ENCODE results near the gene TMEM183A. TPM values are rescaled to one million over a fixed set of nuclear protein-coding genes. Genes with fewer than 3 reads are reported as not detected.

Gene TMEM183A
- total and polyA plus RNA-seq, 8 donors = 54.0 to 74.2 (median 68.8) TPM

DNA sequence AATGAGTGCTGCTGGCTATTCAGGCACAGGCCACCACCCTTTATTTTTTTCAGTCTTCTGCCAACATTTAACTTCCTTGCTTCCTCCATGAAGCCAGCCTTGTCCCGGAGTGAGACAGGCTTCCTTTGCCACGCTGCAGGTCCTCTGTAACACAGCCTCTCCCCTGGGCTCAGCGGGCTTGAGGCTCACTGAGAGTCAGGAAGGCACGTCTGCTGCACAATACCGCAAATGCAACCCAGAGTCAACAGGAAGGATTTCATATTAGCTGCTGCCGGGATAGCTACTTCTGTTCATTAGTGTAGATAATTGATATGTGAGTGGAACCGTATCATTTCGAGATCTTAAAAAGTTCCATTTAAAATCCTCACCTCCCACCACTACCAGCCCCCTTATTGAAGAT is 56.1 kb downstream of the TMEM183A start:
- Histone ChIP-seq H3K27me3 (no peaks in the 10 kb centered on the region), H3K36me3 (no peaks in the 10 kb centered on the region), H3K4me1 (peaks cover 0 to 29% of the 10 kb centered on the region in 2 donors), H3K27ac (no peak overlapping the region), H3K4me3 (no peak overlapping the region), H3K9me3 (no peaks in the 10 kb centered on the region)
- DNase-seq (no peak), ATAC-seq (no peak)
- no peak for TF ChIP-seq CTCF (IDR thresholded peaks at IDR 0.05)
- intact Hi-C loops (cut with DNase I) = no loop called here

DNA sequence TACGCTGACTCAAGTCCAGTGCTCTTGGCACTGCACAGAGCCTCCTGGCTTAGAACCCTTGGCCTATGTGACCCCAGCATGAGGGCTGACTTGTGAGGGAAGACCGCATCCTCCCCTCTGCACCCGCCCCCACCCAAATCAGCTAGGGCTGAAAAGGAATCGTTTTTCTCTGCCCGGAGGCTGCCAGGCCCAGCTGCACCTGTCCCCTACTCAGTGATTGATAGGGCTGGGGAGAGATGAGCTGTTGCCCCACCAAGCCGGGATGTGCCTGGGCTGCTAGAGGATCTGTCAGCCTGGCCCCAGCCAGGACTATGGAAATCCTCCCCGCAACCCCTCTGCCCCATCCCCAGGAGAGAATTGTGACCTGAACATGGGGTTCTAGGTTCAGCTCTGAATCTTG is 58.0 kb downstream of the TMEM183A start:
- Histone ChIP-seq H3K27ac (no peak overlapping the region), H3K9me3 (no peaks in the 10 kb centered on the region), H3K4me1 (peaks cover 9 to 30% of the 10 kb centered on the region in 2 donors), H3K4me3 (no peak overlapping the region), H3K27me3 (no peaks in the 10 kb centered on the region), H3K36me3 (no peaks in the 10 kb centered on the region)
- no peak for TF ChIP-seq CTCF (IDR thresholded peaks at IDR 0.05)
- no peak for ATAC-seq
- intact Hi-C loops (cut with DNase I) = no loop called here
- DNase-seq = no peak

GRCh38 chr1:203065986-203066385 is 58.8 kb downstream of the TMEM183A start:
- H3K4me3 ChIP-seq = no peak overlapping the region
- no peaks in the 10 kb centered on the region for H3K27me3 ChIP-seq
- no peaks in the 10 kb centered on the region for H3K9me3 ChIP-seq
- intact Hi-C loops (cut with DNase I) = no loop called here
- no peak overlapping the region for H3K27ac ChIP-seq
- TF ChIP-seq CTCF (IDR thresholded peaks at IDR 0.05) = no peak
- H3K36me3 ChIP-seq = no peaks in the 10 kb centered on the region
- H3K4me1 ChIP-seq = peaks cover 9 to 31% of the 10 kb centered on the region in 2 donors
- ATAC-seq (no peak), DNase-seq (peak in 1 of 4 donors; percentile 25)

GRCh38 chr1:203066965-203067364 is 59.8 kb downstream of the TMEM183A start:
- no peak for TF ChIP-seq CTCF (IDR thresholded peaks at IDR 0.05)

GRCh38 chr1:203069030-203069747 is 62.0 kb downstream of the TMEM183A start:
- Histone ChIP-seq H3K9me3 (no peaks in the 10 kb centered on the region), H3K27ac (peak overlapping the region in 1 of 2 donors; percentile 64), H3K27me3 (no peaks in the 10 kb centered on the region), H3K36me3 (peaks cover 0 to 4% of the 10 kb centered on the region in 2 donors), H3K4me1 (peaks cover 9 to 25% of the 10 kb centered on the region in 2 donors), H3K4me3 (no peak overlapping the region)
- intact Hi-C loops (cut with DNase I) = no loop called here
- DNase-seq (peak in 2 of 4 donors; percentile 70 to 88), ATAC-seq (peak; percentile 71)
- TF ChIP-seq CTCF (IDR thresholded peaks at IDR 0.05) = no peak

More at GRCh38 chr1:203066965-203067364, 59.8 kb downstream of the TMEM183A start:
- Histone ChIP-seq H3K36me3 (no peaks in the 10 kb centered on the region), H3K27me3 (no peaks in the 10 kb centered on the region), H3K4me3 (no peak overlapping the region), H3K27ac (no peak overlapping the region), H3K4me1 (peaks cover 9 to 31% of the 10 kb centered on the region in 2 donors), H3K9me3 (no peaks in the 10 kb centered on the region)
- intact Hi-C loops (cut with DNase I) = no loop called here
- DNase-seq (no peak), ATAC-seq (no peak)
